A549 (cell line): Measurements from ENCODE around the gene EVI2A. TPM values are rescaled to one million over a fixed set of nuclear protein-coding genes. Genes with fewer than 3 reads are reported as not detected.
"Not testable (repeated sequence)": the region's sequence is repeated elsewhere in the genome, so short reads cannot be mapped to it uniquely, and the experiment has no call there.

Experiments
- ATAC-seq, 2 experiments: fragments of 200-7000 bp in 1 of 2; fragments of >200 bp in 1 of 2; cut with Nextera tagmentation in 1 of 2; cut with Tn5 transposase in 1 of 2; 3 replicates each; pipeline versions ENCODE4 v1.8.0 to v1.9.1; 2018 to 2020; ENCODE audit warnings: mild to moderate bottlenecking in 1 of 2, moderate library complexity in 1 of 2
- CTCF ChIA-PET: fragments of 300-600 bp; sonication (Branson Sonifier 250); formaldehyde crosslinking; extraction: SDS; loops from one replicate; lab custom pipeline; 2021; ENCODE audit warnings: antibody characterized with exemption, inconsistent platforms; lab: Yijun Ruan, JAX
- POLR2A ChIA-PET: fragments of 350-600 bp; formaldehyde crosslinking; extraction: SDS; loops from one replicate; lab custom pipeline; 2021; ENCODE audit warnings: antibody characterized with exemption, inconsistent platforms; lab: Yijun Ruan, JAX
- DNase-seq, 2 experiments: peaks; one replicate each; pipeline versions ENCODE4 v3.0.0 to v3.0.0-alpha.2; 2011 to 2016; ENCODE audit warnings: low read depth in 1 of 2, low spot score in 1 of 2
- FAIRE-seq: peaks from 2 replicates; lab custom pipeline; 2011; peaks lifted over from hg19 to GRCh38; lab: Jason Lieb, UNC
- H3K27ac ChIP-seq, 2 experiments: fragments of >200 bp; sonication (Bioruptor Twin); formaldehyde crosslinking; 3 replicates each; pipeline ENCODE4 v1.5.1; 2016 to 2017
- H3K4me1 ChIP-seq: fragments of >200 bp; sonication (Bioruptor Twin); formaldehyde crosslinking; 3 replicates; pipeline ENCODE4 v1.6.1; 2016
- H3K4me2 ChIP-seq: fragments of >200 bp; sonication (Bioruptor Twin); formaldehyde crosslinking; 3 replicates; pipeline ENCODE4 v1.6.1; 2016
- H3K4me3 ChIP-seq: fragments of >200 bp; sonication (Bioruptor Twin); formaldehyde crosslinking; 3 replicates; pipeline ENCODE4 v1.5.1; 2016
- H3K9me3 ChIP-seq: fragments of >200 bp; sonication (Bioruptor Twin); formaldehyde crosslinking; 3 replicates; pipeline ENCODE4 v1.6.1; 2016
- ATOH8 ChIP-seq: fragments of 250-450 bp; sonication (Bioruptor Pico); IDR thresholded peaks from 2 replicates; pipeline ENCODE4 v1.5.0; 2020; ENCODE audit warnings: low read depth, mild to moderate bottlenecking, moderate library complexity
- BHLHE40 ChIP-seq: IDR thresholded peaks from 2 replicates; pipeline ENCODE4 v1.6.1; 2012; ENCODE audit warnings: low read depth, low read length, inconsistent platforms
- CEBPB ChIP-seq, 2 experiments: fragments of >200 bp in 1 of 2; sonication (Bioruptor Twin) in 1 of 2; formaldehyde crosslinking in 1 of 2; IDR thresholded peaks; 2 replicates each; pipeline ENCODE4 v1.6.1; 2012 to 2016
- CHD4 ChIP-seq: fragments of 200-600 bp; sonication (generic); IDR thresholded peaks from 2 replicates; pipeline ENCODE4 v1.6.1; 2016; ENCODE audit warnings: antibody characterized with exemption, mild to moderate bottlenecking, borderline replicate concordance
- FOSL2 ChIP-seq, 2 experiments: fragments of 450-650 bp in 1 of 2; fragments of >200 bp in 1 of 2; sonication (Bioruptor Twin) in 1 of 2; formaldehyde crosslinking; IDR thresholded peaks; 2 replicates each; pipeline versions ENCODE4 v1.5.0 to v1.6.1; 2016 to 2020; ENCODE audit warnings: mild to moderate bottlenecking in 1 of 2, moderate library complexity in 1 of 2
- FOXS1 ChIP-seq: fragments of 250-450 bp; sonication (Bioruptor Pico); IDR thresholded peaks from 2 replicates; pipeline ENCODE4 v1.5.0; 2020; ENCODE audit warnings: mild to moderate bottlenecking, moderate library complexity
- GATA3 ChIP-seq: IDR thresholded peaks from 2 replicates; pipeline ENCODE4 v1.6.1; 2012; ENCODE audit warnings: borderline replicate concordance
- JUNB ChIP-seq: fragments of >200 bp; sonication (Bioruptor Twin); formaldehyde crosslinking; IDR thresholded peaks from 2 replicates; pipeline ENCODE4 v1.6.1; 2016
- KDM5A ChIP-seq: fragments of 200-600 bp; sonication (generic); IDR thresholded peaks from 2 replicates; pipeline ENCODE4 v1.6.1; 2016; ENCODE audit warnings: antibody characterized with exemption, mild to moderate bottlenecking
- MAZ ChIP-seq: fragments of 150-350 bp; IDR thresholded peaks from 2 replicates; pipeline ENCODE4 v1.6.1; 2014; ENCODE audit warnings: antibody characterized with exemption, low read depth, low read length, borderline replicate concordance
- NR3C1 ChIP-seq: fragments of >200 bp; sonication (Bioruptor Twin); formaldehyde crosslinking; IDR thresholded peaks from 3 replicates; pipeline ENCODE4 v1.6.1; 2017
- PHF8 ChIP-seq: fragments of 200-600 bp; sonication (generic); IDR thresholded peaks from 2 replicates; pipeline ENCODE4 v1.6.1; 2016; ENCODE audit warnings: low read depth, mild to moderate bottlenecking, antibody characterized with exemption, moderate library complexity, borderline replicate concordance
- POLR2AphosphoS2 ChIP-seq: conservative IDR thresholded peaks from 2 replicates; pipeline ENCODE4 v1.6.1; 2012; ENCODE audit warnings: low read length, improper control_type of control experiment, inconsistent platforms
- RNF2 ChIP-seq: fragments of 200-600 bp; sonication (generic); IDR thresholded peaks from 2 replicates; pipeline ENCODE4 v1.6.1; 2016; ENCODE audit warnings: low read depth, mild to moderate bottlenecking, antibody characterized with exemption, moderate library complexity, borderline replicate concordance
- SMC3 ChIP-seq: fragments of >200 bp; sonication (Bioruptor Twin); formaldehyde crosslinking; IDR thresholded peaks from 3 replicates; pipeline ENCODE4 v1.6.1; 2018; ENCODE audit warnings: inconsistent platforms
- SREBF2 ChIP-seq: fragments of 450-650 bp; IDR thresholded peaks from 2 replicates; pipeline ENCODE4 v1.6.1; 2014; ENCODE audit warnings: mild to moderate bottlenecking, moderate library complexity
- TP53 ChIP-seq: fragments of 250-450 bp; sonication (Bioruptor Pico); IDR thresholded peaks from 2 replicates; pipeline ENCODE4 v1.5.0; 2021; ENCODE audit warnings: mild to moderate bottlenecking, moderate library complexity
- ZC3H11A ChIP-seq: fragments of 450-650 bp; IDR thresholded peaks from 2 replicates; pipeline ENCODE4 v1.6.1; 2014; ENCODE audit warnings: antibody characterized with exemption, mild to moderate bottlenecking
- WGBS: methylation state at CpG from one replicate; pipeline ENCODE4 v1.1.6; 2017; ENCODE audit errors: missing lambda C conversion rate; 5-methylcytosine and 5-hydroxymethylcytosine counted together
- polyA plus RNA-seq, 4 experiments: library from polyadenylated mRNA; depleted of rRNA in 3 of 4; stranded (reverse); fragments of >200 nt; fragmentation: RNase III in 1 of 4; extraction: RNeasy Plus Mini Kit Qiagen cat#74134 plus additional on column Dnase treatment in 1 of 4; gene quantifications; 2 replicates in 3 of 4; 3 replicates in 1 of 4; pipeline ENCODE4 v1.2.3, GENCODE V29; 2011 to 2017
- TF ChIP-seq, protein P1 (sequence below): fragments of 250-450 bp; sonication (Bioruptor Pico); IDR thresholded peaks from 2 replicates; pipeline ENCODE4 v1.5.0; 2021; ENCODE audit warnings: mild to moderate bottlenecking, moderate library complexity, borderline replicate concordance
- TF ChIP-seq, protein P2 (sequence below): fragments of 450-650 bp; IDR thresholded peaks from 2 replicates; pipeline ENCODE4 v1.6.1; 2014; ENCODE audit warnings: antibody characterized with exemption
- TF ChIP-seq, protein P3 (sequence below): fragments of >200 bp; sonication (Bioruptor Twin); formaldehyde crosslinking; IDR thresholded peaks from 2 replicates; pipeline ENCODE4 v1.6.1; 2016

The EVI2A gene
- polyA plus RNA-seq, 2 of the 4 experiments (the other 2 are of a cell fraction) = not detected

- no peak for DNase-seq
- no peak overlapping the region for H3K27ac ChIP-seq
- no peak overlapping the region for H3K4me3 ChIP-seq
- POLR2A ChIA-PET = no interaction called here
- no peak for FAIRE-seq
- H3K4me1 ChIP-seq = peaks cover 8% of the 10 kb centered on the region; the same call in 2 of the 3 replicates
- no peaks in the 10 kb centered on the region for H3K9me3 ChIP-seq
- H3K4me2 ChIP-seq = no peak overlapping the region
- TF ChIP-seq JUNB (no peak), POLR2AphosphoS2 (no peak), KDM5A (no peak), ATOH8 (CRISPR knock-in tag) (no peak), GATA3 (no peak), TP53 (no peak), NR3C1 (no peak), ZC3H11A (no peak), CHD4 (no peak), RNF2 (no peak), SREBF2 (no peak), SMC3 (no peak), PHF8 (no peak), BHLHE40 (no peak)
- TF ChIP-seq, protein P1, sequence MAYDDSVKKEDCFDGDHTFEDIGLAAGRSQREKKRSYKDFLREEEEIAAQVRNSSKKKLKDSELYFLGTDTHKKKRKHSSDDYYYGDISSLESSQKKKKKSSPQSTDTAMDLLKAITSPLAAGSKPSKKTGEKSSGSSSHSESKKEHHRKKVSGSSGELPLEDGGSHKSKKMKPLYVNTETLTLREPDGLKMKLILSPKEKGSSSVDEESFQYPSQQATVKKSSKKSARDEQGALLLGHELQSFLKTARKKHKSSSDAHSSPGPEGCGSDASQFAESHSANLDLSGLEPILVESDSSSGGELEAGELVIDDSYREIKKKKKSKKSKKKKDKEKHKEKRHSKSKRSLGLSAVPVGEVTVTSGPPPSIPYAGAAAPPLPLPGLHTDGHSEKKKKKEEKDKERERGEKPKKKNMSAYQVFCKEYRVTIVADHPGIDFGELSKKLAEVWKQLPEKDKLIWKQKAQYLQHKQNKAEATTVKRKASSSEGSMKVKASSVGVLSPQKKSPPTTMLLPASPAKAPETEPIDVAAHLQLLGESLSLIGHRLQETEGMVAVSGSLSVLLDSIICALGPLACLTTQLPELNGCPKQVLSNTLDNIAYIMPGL (CRISPR knock-in tag) = no peak
- TF ChIP-seq, protein P2, sequence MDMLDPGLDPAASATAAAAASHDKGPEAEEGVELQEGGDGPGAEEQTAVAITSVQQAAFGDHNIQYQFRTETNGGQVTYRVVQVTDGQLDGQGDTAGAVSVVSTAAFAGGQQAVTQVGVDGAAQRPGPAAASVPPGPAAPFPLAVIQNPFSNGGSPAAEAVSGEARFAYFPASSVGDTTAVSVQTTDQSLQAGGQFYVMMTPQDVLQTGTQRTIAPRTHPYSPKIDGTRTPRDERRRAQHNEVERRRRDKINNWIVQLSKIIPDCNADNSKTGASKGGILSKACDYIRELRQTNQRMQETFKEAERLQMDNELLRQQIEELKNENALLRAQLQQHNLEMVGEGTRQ = no peak
- TF ChIP-seq, all 56 proteins: peak for 0
- ATAC-seq = no peak
- 92% methylated on average over 3 of the region's 3 CpGs for WGBS
- CTCF ChIA-PET = no interaction called here
These were observed 6.7 kb downstream of the EVI2A start for GRCh38 chr17:31314782-31315100.

- no peak within 1 kb of the TSS for H3K27ac ChIP-seq
- H3K4me1 ChIP-seq = peaks cover 8% of the 10 kb centered on the region; the same call in 2 of the 3 replicates
- WGBS = 76% methylated on average over 3 of the region's 3 CpGs
- H3K4me2 ChIP-seq = 0 out of 3 replicates have a peak within 1 kb of the TSS, but pooled peaks have one; percentile 4
- peak in 1 of 2 experiments; percentile 34 for DNase-seq
- POLR2A ChIA-PET = interaction anchor here (0.6 kb wide), 1 partner anchor 160 kb away, joined by 3 read pairs; no protein-coding TSS in a partner anchor
- TF ChIP-seq KDM5A (no peak), CHD4 (no peak), SMC3 (no peak), FOSL2 (IDR thresholded peaks at IDR 0.05) (no peak), FOSL2 (CRISPR knock-in tag; IDR thresholded peaks at IDR 0.05) (peak; percentile 69), FOXS1 (CRISPR knock-in tag) (no peak), MAZ (no peak), CEBPB (IDR thresholded peaks at IDR 0.05) (peak in 1 of 2 experiments; percentile 38; a peak in 1 of 4 replicates)
- TF ChIP-seq, protein P3, sequence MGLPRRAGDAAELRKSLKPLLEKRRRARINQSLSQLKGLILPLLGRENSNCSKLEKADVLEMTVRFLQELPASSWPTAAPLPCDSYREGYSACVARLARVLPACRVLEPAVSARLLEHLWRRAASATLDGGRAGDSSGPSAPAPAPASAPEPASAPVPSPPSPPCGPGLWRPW = no peak
- TF ChIP-seq, protein P2 = no peak
- TF ChIP-seq, all 56 proteins: peak for 2
- CTCF ChIA-PET = no interaction called here
- ATAC-seq = peak in 1 of 2 experiments; percentile 38; a peak in 2 of 6 replicates
- no peaks in the 10 kb centered on the region for H3K9me3 ChIP-seq
- peak; percentile 68 for FAIRE-seq
- H3K4me3 ChIP-seq = no peak within 1 kb of the TSS
These were observed 7.2 kb downstream of the EVI2A start, which contains the start of gene EVI2B for GRCh38 chr17:31313982-31314781. Gene EVI2B, minus strand, starts transcription at chr17:31314054. Its CDS starts 8,445 bp downstream, at chr17:31305609.

GRCh38 chr17:31312223-31312622 lies 9.2 kb downstream of the EVI2A start:
- WGBS = 80% methylated on average over 7 of the region's 7 CpGs

More at GRCh38 chr17:31312223-31312622, 9.2 kb downstream of the EVI2A start:
- H3K4me3 ChIP-seq, ATAC-seq, FAIRE-seq, H3K4me2 ChIP-seq, H3K27ac ChIP-seq, DNase-seq, H3K9me3 ChIP-seq, POLR2A ChIA-PET: not testable (repeated sequence)
- CTCF ChIA-PET = interaction anchor here (0.9 to 1.5 kb wide), 4 partner anchors 11 to 611 kb away, joined by 3 read pairs; no protein-coding TSS in a partner anchor
- peaks cover 17% of the 10 kb centered on the region; the same call in 2 of the 3 replicates for H3K4me1 ChIP-seq
